Stomach (tissue), 9 donors: Measurements from ENCODE around the gene SCG5. TPM values are rescaled to one million over a fixed set of nuclear protein-coding genes. Genes with fewer than 3 reads are reported as not detected.

ENCODE experiments used
- DNase-seq, 2 donors: peaks; one replicate each; pipeline versions ENCODE4 v3.0.0 to v3.0.0-alpha.2; 2013 to 2019
- H3K27ac ChIP-seq, 5 donors: fragments of 200-600 bp in 4 of 5; sonication (generic) in 4 of 5; one replicate each; pipeline ENCODE4 v1.5.1; 2013 to 2019; ENCODE audit warnings: mild to moderate bottlenecking in 1 of 5, moderate library complexity in 1 of 5
- H3K27me3 ChIP-seq, 3 donors: fragments of 200-600 bp; sonication (generic); one replicate each; pipeline ENCODE4 v1.5.1; 2017 to 2019; ENCODE audit warnings: mixed run types in 1 of 3
- H3K36me3 ChIP-seq, 4 donors: fragments of 200-600 bp; sonication (generic); 1 replicate in 3 of 4; 2 replicates in 1 of 4; pipeline ENCODE4 v1.5.1; 2016 to 2019
- H3K4me1 ChIP-seq, 4 donors: fragments of 200-600 bp; sonication (generic); one replicate each; pipeline ENCODE4 v1.5.1; 2016 to 2019
- H3K4me3 ChIP-seq, 4 donors: fragments of 200-600 bp; sonication (generic) in 3 of 4; one replicate each; pipeline ENCODE4 v1.5.1; 2016 to 2019; ENCODE audit warnings: mild to moderate bottlenecking in 1 of 4
- H3K9me3 ChIP-seq, 4 donors: fragments of 200-600 bp; sonication (generic); one replicate each; pipeline ENCODE4 v1.5.1; 2016 to 2019
- CTCF ChIP-seq, 7 experiments: fragments of 450-650 bp in 4 of 7; fragments of 200-600 bp in 3 of 7; sonication (generic) in 3 of 7; IDR thresholded peaks; one replicate each; pipeline ENCODE4 v1.5.1; 2016 to 2019; ENCODE audit warnings: antibody characterized with exemption in 7 of 7, control low read depth in 2 of 7, mild to moderate bottlenecking in 1 of 7
- EP300 ChIP-seq: sonication (generic); formaldehyde crosslinking; IDR thresholded peaks from one replicate; pipeline ENCODE4 v1.6.1; 2017; ENCODE audit warnings: antibody characterized with exemption
- POLR2A ChIP-seq, 4 donors: fragments of 450-650 bp; IDR thresholded peaks; one replicate each; pipeline ENCODE4 v1.6.1; 2016; ENCODE audit warnings: antibody characterized with exemption in 4 of 4, control low read depth in 2 of 4, mild to moderate bottlenecking in 1 of 4, moderate library complexity in 1 of 4
- POLR2AphosphoS5 ChIP-seq, 3 donors: sonication (generic); formaldehyde crosslinking; IDR thresholded peaks; one replicate each; pipeline ENCODE4 v1.6.1; 2016; ENCODE audit warnings: antibody characterized with exemption in 3 of 3
- WGBS, 5 donors: extraction: QIAGEN DNeasy Blood & Tissue Kit in 3 of 5; methylation state at CpG; one replicate each; pipeline versions ENCODE4 v1.1.5 to v1.1.7; 2013 to 2018; 5-methylcytosine and 5-hydroxymethylcytosine counted together
- intact Hi-C: fragments of 100-400 bp; cut with DNase I; formaldehyde crosslinking; loops from one replicate; pipeline ENCODE4 v1.15.1; 2023; ENCODE audit warnings: low total_unique reads
- polyA plus RNA-seq, 3 donors: library from polyadenylated mRNA; stranded (reverse); fragments of 200-250 nt; gene quantifications; one replicate each; pipeline ENCODE4 v1.2.3, GENCODE V29; 2013
- total RNA-seq, 5 donors: library from RNA; depleted of rRNA; stranded (reverse); fragments of >200 nt; gene quantifications; one replicate each; pipeline versions ENCODE4 v1.1.0 to v1.2.3, GENCODE V29; 2014 to 2016
- donor health status: healthy with polysubstance abuse.
- donor health status: Bipolar disorder and iron deficiency.
- donor health status: healthy.

SCG5 gene
- total and polyA plus RNA-seq, 8 donors = 1.4 to 16.5 (median 3.9) TPM; not detected in 3

DNA sequence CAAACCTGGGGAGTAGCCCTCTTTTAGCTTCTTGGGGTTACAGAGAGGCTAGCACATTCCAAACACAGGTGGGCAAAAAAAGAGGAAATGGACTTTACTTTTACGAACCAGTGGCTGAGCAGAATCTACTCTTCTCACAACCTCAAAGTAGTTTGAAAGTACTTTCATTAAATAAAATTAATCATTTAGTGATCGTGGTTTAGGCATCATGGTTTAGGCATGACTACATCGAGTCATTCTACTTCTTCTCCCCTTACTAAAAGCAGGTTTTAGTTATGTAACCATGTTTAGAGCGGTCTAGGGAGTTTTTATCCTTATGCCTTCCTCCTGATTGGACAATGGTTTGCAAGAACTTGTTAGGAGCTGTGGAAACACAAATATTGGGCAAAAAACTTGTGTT lies 73.8 kb downstream of the SCG5 start:
- no peak for TF ChIP-seq POLR2A (IDR thresholded peaks at IDR 0.05)
- no peak for TF ChIP-seq CTCF (IDR thresholded peaks at IDR 0.05)
- no peak for TF ChIP-seq EP300
- no peak for TF ChIP-seq POLR2AphosphoS5 (IDR thresholded peaks at IDR 0.05)
- Histone ChIP-seq H3K27ac (no peak overlapping the region), H3K27me3 (peaks cover 21 to 73% (median 47%) of the 10 kb centered on the region in 3 donors), H3K36me3 (no peaks in the 10 kb centered on the region), H3K4me3 (no peak overlapping the region), H3K9me3 (no peaks in the 10 kb centered on the region), H3K4me1 (peaks cover 26 to 36% (median 28%) of the 10 kb centered on the region in 4 donors)
- intact Hi-C loops = no loop called here
- WGBS, 5 donors = 63 to 72% (median 67%) methylated on average over 4 of the region's 4 CpGs
- no peak for DNase-seq

GRCh38 chr15:32716216-32716914 lies 74.9 kb downstream of the SCG5 start:
- TF ChIP-seq EP300 = no peak
- no peak for TF ChIP-seq POLR2AphosphoS5 (IDR thresholded peaks at IDR 0.05)
- no peak for TF ChIP-seq CTCF (IDR thresholded peaks at IDR 0.05)
- TF ChIP-seq POLR2A (IDR thresholded peaks at IDR 0.05) = no peak
- intact Hi-C loops = no loop called here
- H3K27ac ChIP-seq = peak overlapping the region in 3 of 5 donors; percentile 70 to 82 (median 80)
- H3K4me1 ChIP-seq = peaks cover 26 to 36% (median 28%) of the 10 kb centered on the region in 4 donors
- H3K4me3 ChIP-seq = peak overlapping the region in 2 of 4 donors; percentile 55 to 61
- WGBS, 5 donors = 16 to 36% (median 27%) methylated on average over 13 of the region's 13 CpGs
- no peaks in the 10 kb centered on the region for H3K36me3 ChIP-seq
- H3K27me3 ChIP-seq = peaks cover 21 to 83% (median 50%) of the 10 kb centered on the region in 3 donors
- no peaks in the 10 kb centered on the region for H3K9me3 ChIP-seq
- DNase-seq = no peak

DNA sequence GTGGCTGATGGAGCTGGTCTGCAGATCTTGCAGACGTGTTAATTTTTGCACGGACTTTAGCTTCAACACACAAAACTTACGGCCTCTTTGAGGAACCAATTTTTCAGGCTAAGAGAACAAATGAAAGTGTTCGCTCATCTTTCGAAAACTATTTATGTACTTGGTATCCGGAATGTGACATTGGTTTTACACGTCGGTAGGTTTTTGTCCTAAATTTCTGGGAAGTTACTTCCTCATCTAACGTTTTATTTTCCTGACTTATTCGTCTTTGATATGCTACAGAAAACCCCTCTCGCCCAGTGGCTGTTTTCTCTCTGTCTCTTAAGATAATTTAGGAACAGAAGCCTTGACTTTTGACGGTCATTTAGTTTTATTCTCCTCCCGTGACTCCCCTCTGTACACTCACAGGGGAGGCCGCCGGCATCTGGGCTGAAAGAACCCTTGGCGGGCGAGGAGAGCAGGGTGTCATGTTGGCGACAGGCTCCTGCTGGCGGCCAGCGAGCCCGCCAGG lies 75.5 kb downstream of the SCG5 start:
- Histone ChIP-seq H3K36me3 (no peaks in the 10 kb centered on the region), H3K4me3 (peak overlapping the region; percentile 38 to 61 (median 51)), H3K27ac (peak overlapping the region in 4 of 5 donors; percentile 70 to 82 (median 76)), H3K9me3 (no peaks in the 10 kb centered on the region), H3K27me3 (peaks cover 21 to 88% (median 50%) of the 10 kb centered on the region in 3 donors), H3K4me1 (peaks cover 26 to 36% (median 28%) of the 10 kb centered on the region in 4 donors)
- DNase-seq = no peak
- intact Hi-C loops = no loop called here
- 7 to 18% (median 11%) methylated on average over 18 to 21 of the region's 21 CpGs for WGBS, 5 donors
- TF ChIP-seq POLR2AphosphoS5 (IDR thresholded peaks at IDR 0.05) (no peak), EP300 (no peak)

DNA sequence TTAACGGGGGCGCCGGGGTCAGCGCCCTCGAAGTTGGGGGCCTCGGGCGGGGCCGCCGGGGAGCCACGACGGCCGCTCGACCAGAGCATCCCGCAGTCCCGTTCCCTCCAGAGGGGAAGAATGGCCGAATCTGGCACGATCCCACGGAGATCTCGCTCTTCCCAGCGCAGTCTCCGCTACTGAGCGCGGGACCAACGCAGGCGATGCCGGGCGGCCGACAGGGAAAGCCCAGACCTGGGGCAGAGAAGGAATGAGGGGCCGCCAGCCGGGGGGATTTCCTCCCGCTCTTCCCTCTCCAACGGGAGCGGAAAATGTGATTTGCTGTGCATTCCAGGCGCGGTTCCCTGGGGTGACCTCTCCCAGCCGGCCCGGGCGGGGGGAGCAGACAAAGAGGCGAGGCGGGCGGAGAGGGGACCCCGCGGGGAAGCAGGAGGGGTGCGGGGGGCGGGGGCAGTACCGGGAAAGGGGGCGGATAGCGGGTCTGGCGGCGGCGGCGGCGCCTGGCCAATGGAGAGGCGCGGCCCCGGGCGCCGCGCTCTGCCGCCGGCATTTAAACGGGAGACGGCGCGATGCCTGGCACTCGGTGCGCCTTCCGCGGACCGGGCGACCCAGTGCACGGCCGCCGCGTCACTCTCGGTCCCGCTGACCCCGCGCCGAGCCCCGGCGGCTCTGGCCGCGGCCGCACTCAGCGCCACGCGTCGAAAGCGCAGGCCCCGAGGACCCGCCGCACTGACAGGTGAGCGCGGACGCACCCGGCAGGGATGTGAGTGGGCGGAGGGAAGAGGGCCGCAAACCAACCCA lies 76.1 kb downstream of the SCG5 start, which contains the start of gene GREM1:
GREM1 (plus strand) TSS at position 579 of the 801 bp plus-strand sequence. CDS start 12,687 bp downstream, outside the sequence.
- Histone ChIP-seq H3K4me3 (peak within 1 kb of the TSS; percentile 38 to 61 (median 51)), H3K27ac (peak within 1 kb of the TSS in 4 of 5 donors; percentile 70 to 82 (median 76)), H3K36me3 (no peaks in the 10 kb centered on the region), H3K27me3 (peaks cover 21 to 88% (median 50%) of the 10 kb centered on the region in 3 donors), H3K9me3 (no peaks in the 10 kb centered on the region), H3K4me1 (peaks cover 26 to 36% (median 28%) of the 10 kb centered on the region in 4 donors)
- intact Hi-C loops = no loop called here
- peak in 1 of 2 donors; percentile 68 for DNase-seq
- TF ChIP-seq POLR2AphosphoS5 (IDR thresholded peaks at IDR 0.05) (peak in 1 of 3 donors; percentile 26), POLR2A (IDR thresholded peaks at IDR 0.05) (no peak)
- 2 to 6% (median 3%) methylated on average over 28 to 99 of the region's 99 CpGs for WGBS, 5 donors

GRCh38 chr15:32718227-32718820 lies 76.8 kb downstream of the SCG5 start:
- Histone ChIP-seq H3K9me3 (no peaks in the 10 kb centered on the region), H3K36me3 (no peaks in the 10 kb centered on the region), H3K27ac (peak overlapping the region in 4 of 5 donors; percentile 33 to 82 (median 75)), H3K4me3 (peak overlapping the region; percentile 38 to 61 (median 51)), H3K4me1 (peaks cover 26 to 36% (median 28%) of the 10 kb centered on the region in 4 donors), H3K27me3 (peaks cover 21 to 82% (median 50%) of the 10 kb centered on the region in 3 donors)
- TF ChIP-seq EP300 = no peak
- no peak for TF ChIP-seq CTCF (IDR thresholded peaks at IDR 0.05)
- no peak for TF ChIP-seq POLR2AphosphoS5 (IDR thresholded peaks at IDR 0.05)
- WGBS, 5 donors = 1 to 4% (median 3%) methylated on average over 37 to 60 of the region's 60 CpGs
- peak in 1 of 2 donors; percentile 55 for DNase-seq
- intact Hi-C loops = no loop called here
